Mammary epithelial cell (primary cell): ENCODE data around the gene MT1G.

Experiments
- EZH2 ChIP-seq: IDR thresholded peaks from 2 replicates; pipeline ENCODE4 v1.6.1; 2012; ENCODE audit warnings: low read length, inconsistent platforms, borderline replicate concordance
- TF ChIP-seq, protein P1 (sequence below), 2 donors: IDR thresholded peaks in 1 of 2; conservative IDR thresholded peaks in 1 of 2; 2 replicates each; pipeline ENCODE4 v1.5.1; 2011 to 2012; ENCODE audit warnings: inconsistent platforms in 2 of 2, low read length in 2 of 2, mild to moderate bottlenecking in 2 of 2, control low read depth in 1 of 2, low read depth in 1 of 2; ENCODE audit not compliant: insufficient read depth in 1 of 2; ENCODE audit errors: extremely low read depth in 1 of 2

DNA sequence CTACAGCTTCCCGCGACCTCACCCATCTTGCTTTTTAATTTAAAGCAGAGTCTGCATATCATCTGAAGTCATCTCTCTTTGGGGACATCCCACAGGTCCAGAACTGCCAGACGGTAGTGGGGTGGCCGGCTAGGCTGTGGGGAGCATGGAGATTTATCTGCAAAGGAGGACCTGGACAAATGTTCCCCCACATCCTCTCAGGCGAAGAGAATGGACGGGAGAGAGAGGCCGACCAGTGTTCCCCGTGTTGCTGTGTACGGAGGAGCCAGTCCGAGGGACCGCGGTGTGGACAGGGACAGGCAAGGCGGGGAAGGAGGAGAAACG lies 36.1 kb downstream of the MT1G start:
- TF ChIP-seq, protein P1, sequence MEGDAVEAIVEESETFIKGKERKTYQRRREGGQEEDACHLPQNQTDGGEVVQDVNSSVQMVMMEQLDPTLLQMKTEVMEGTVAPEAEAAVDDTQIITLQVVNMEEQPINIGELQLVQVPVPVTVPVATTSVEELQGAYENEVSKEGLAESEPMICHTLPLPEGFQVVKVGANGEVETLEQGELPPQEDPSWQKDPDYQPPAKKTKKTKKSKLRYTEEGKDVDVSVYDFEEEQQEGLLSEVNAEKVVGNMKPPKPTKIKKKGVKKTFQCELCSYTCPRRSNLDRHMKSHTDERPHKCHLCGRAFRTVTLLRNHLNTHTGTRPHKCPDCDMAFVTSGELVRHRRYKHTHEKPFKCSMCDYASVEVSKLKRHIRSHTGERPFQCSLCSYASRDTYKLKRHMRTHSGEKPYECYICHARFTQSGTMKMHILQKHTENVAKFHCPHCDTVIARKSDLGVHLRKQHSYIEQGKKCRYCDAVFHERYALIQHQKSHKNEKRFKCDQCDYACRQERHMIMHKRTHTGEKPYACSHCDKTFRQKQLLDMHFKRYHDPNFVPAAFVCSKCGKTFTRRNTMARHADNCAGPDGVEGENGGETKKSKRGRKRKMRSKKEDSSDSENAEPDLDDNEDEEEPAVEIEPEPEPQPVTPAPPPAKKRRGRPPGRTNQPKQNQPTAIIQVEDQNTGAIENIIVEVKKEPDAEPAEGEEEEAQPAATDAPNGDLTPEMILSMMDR (conservative IDR thresholded peaks at IDR 0.05 in 1 of 2, IDR thresholded peaks at IDR 0.05 in 1 of 2; ENCODE audit: extremely low read depth in 1 of 2, insufficient read depth in 1 of 2, low read depth in 1 of 2, low read length in 2 of 2), result no peak
- TF ChIP-seq EZH2, result no peak
